SK-MEL-5 (cell line): ENCODE results near the gene PRRC2B. TPM values are rescaled to one million over a fixed set of nuclear protein-coding genes. Genes with fewer than 3 reads are reported as not detected.
A peak's percentile ranks its signal among the peaks of the same experiment; 100 is the strongest.

ENCODE experiments used
- DNase-seq: peaks from one replicate; pipeline ENCODE4 v3.0.0-alpha.2; 2016; ENCODE audit warnings: low read depth, low spot score
- in situ Hi-C: cut with HindIII; loops from 2 replicates; pipeline ENCODE4 v1.10.0; 2016; ENCODE audit warnings: low sequenced_read_pairs, high pct_unique_total_duplicates, low pct_unique_long_range_greater_than_20kb
- total RNA-seq: library from RNA; depleted of rRNA; stranded (reverse); fragments of >200 nt; shearing (Covaris generic); gene quantifications from 2 replicates; pipeline ENCODE4 v1.2.3, GENCODE V29; 2014

The PRRC2B gene
- total RNA-seq, 1 experiment from 2014 or later = 40.1 TPM

- in situ Hi-C loops = no loop called here
These were observed 92.0 kb downstream of the PRRC2B start for GRCh38 chr9:131485728-131486422.

GRCh38 chr9:131487001-131487400 is 93.1 kb downstream of the PRRC2B start:
- no peak for DNase-seq
- in situ Hi-C loops = no loop called here

More at GRCh38 chr9:131485728-131486422, 92.0 kb downstream of the PRRC2B start:
- no peak for DNase-seq

GRCh38 chr9:131487621-131488031 is 93.7 kb downstream of the PRRC2B start:
- DNase-seq = no peak
- in situ Hi-C loops = no loop called here

GRCh38 chr9:131490514-131490913 is 96.6 kb downstream of the PRRC2B start:
- no peak for DNase-seq
- in situ Hi-C loops = no loop called here

GRCh38 chr9:131491001-131491710 is 97.3 kb downstream of the PRRC2B start:
- DNase-seq = no peak
- in situ Hi-C loops = no loop called here

- no peak for DNase-seq
- in situ Hi-C loops = no loop called here
These were observed 98.2 kb downstream of the PRRC2B start for GRCh38 chr9:131492070-131492469.

GRCh38 chr9:131494296-131494870 is 100.5 kb downstream of the PRRC2B start:
- in situ Hi-C loops = no loop called here
- no peak for DNase-seq

GRCh38 chr9:131495785-131496184 is 101.9 kb downstream of the PRRC2B start:
- in situ Hi-C loops = no loop called here
- DNase-seq = no peak

GRCh38 chr9:131496844-131497405 is 103.0 kb downstream of the PRRC2B start:
- in situ Hi-C loops = no loop called here

GRCh38 chr9:131499254-131499767 is 105.4 kb downstream of the PRRC2B start:
- in situ Hi-C loops = no loop called here
- DNase-seq = no peak

More at GRCh38 chr9:131496844-131497405, 103.0 kb downstream of the PRRC2B start:
- no peak for DNase-seq

- in situ Hi-C loops = no loop called here
- no peak for DNase-seq
These were observed 106.5 kb downstream of the PRRC2B start for GRCh38 chr9:131500377-131500776.

GRCh38 chr9:131500939-131501541 is 107.2 kb downstream of the PRRC2B start:
- in situ Hi-C loops = no loop called here
- peak; percentile 15 for DNase-seq

GRCh38 chr9:131502781-131503625 is 109.1 kb downstream of the PRRC2B start, which contains the start of gene POMT1:
Gene POMT1 (plus strand): TSS chr9:131502918. CDS start chr9:131504219, 1,301 bp downstream.
- in situ Hi-C loops = no loop called here
- peak; percentile 81 for DNase-seq

GRCh38 chr9:131503626-131504465 is 110.0 kb downstream of the PRRC2B start:
- in situ Hi-C loops = no loop called here
- no peak for DNase-seq

- no peak for DNase-seq
- in situ Hi-C loops = no loop called here
These were observed 111.1 kb downstream of the PRRC2B start for GRCh38 chr9:131505012-131505411.

GRCh38 chr9:131511416-131511815 is 117.5 kb downstream of the PRRC2B start:
- in situ Hi-C loops = no loop called here
- DNase-seq = no peak
